HEK293T (cell line): ENCODE data around the gene CDS1.

ENCODE experiments used
- BHLHE40 ChIP-seq: fragments of 450-650 bp; IDR thresholded peaks from 2 replicates; pipeline ENCODE4 v1.6.1; 2016; ENCODE audit warnings: mild to moderate bottlenecking, moderate library complexity, borderline replicate concordance
- CTBP1 ChIP-seq: fragments of 450-650 bp; IDR thresholded peaks from 2 replicates; pipeline ENCODE4 v1.6.1; 2016; ENCODE audit warnings: borderline replicate concordance
- FOXA1 ChIP-seq: fragments of 450-650 bp; IDR thresholded peaks from 2 replicates; pipeline ENCODE4 v1.6.1; 2016; ENCODE audit warnings: mild to moderate bottlenecking
- TARDBP ChIP-seq: fragments of 450-650 bp; IDR thresholded peaks from 2 replicates; pipeline ENCODE4 v1.6.1; 2016
- ZNF384 ChIP-seq: fragments of 450-650 bp; IDR thresholded peaks from 2 replicates; pipeline ENCODE4 v1.6.1; 2016

- TF ChIP-seq TARDBP (no peak), FOXA1 (no peak), CTBP1 (no peak), BHLHE40 (no peak), ZNF384 (no peak)
Observed at GRCh38 chr4:84568496-84568895, 14.4 kb upstream of the CDS1 start.
